NT2/D1 (cell line): Measurements from ENCODE around the gene RYR3.

Source experiments
- SUZ12 ChIP-seq: IDR thresholded peaks from 2 replicates; pipeline ENCODE4 v1.6.1; 2011; ENCODE audit not compliant: insufficient read length, insufficient read depth; ENCODE audit errors: extremely low read depth
- YY1 ChIP-seq: IDR thresholded peaks from 2 replicates; pipeline ENCODE4 v1.6.1; 2011; ENCODE audit not compliant: insufficient read length, insufficient read depth
- ZNF274 ChIP-seq: IDR thresholded peaks from 2 replicates; pipeline ENCODE4 v1.6.1; 2011; ENCODE audit warnings: mild to moderate bottlenecking, low read depth, low read length

GRCh38 chr15:33636958-33637357 lies 326.2 kb downstream of the RYR3 start:
- TF ChIP-seq ZNF274, result no peak
- no peak for TF ChIP-seq YY1
- no peak for TF ChIP-seq SUZ12
